HepG2 (cell line): Measurements from ENCODE around the gene SIVA1. TPM values are rescaled to one million over a fixed set of nuclear protein-coding genes. Genes with fewer than 3 reads are reported as not detected.
A peak's percentile ranks its signal among the peaks of the same experiment; 100 is the strongest.

ENCODE experiments used
- ESRRA ChIP-seq: sonication (generic); formaldehyde crosslinking; IDR thresholded peaks from 2 replicates; pipeline ENCODE4 v1.5.1; 2020; ENCODE audit warnings: mild to moderate bottlenecking, low read depth, missing genetic modification reagents
- KLF15 ChIP-seq: sonication (generic); formaldehyde crosslinking; IDR thresholded peaks from 2 replicates; pipeline ENCODE4 v1.8.1; 2023; ENCODE audit warnings: borderline replicate concordance, mild to moderate bottlenecking, inconsistent platforms, missing genetic modification reagents, mixed read lengths
- PRDM10 ChIP-seq: sonication (generic); formaldehyde crosslinking; IDR thresholded peaks from 2 replicates; pipeline ENCODE4 v1.4.0; 2020; ENCODE audit warnings: low read depth, missing genetic modification reagents
- SALL1 ChIP-seq: sonication (generic); formaldehyde crosslinking; IDR thresholded peaks from 2 replicates; pipeline ENCODE4 v1.8.0; 2022; ENCODE audit warnings: mild to moderate bottlenecking, missing genetic modification reagents
- SIN3A ChIP-seq: IDR thresholded peaks from 2 replicates; pipeline ENCODE4 v1.6.1; 2011; ENCODE audit warnings: low read depth, mild to moderate bottlenecking, control low read depth, low read length, borderline replicate concordance
- ZNF142 ChIP-seq: sonication (generic); formaldehyde crosslinking; IDR thresholded peaks from 2 replicates; pipeline ENCODE4 v1.4.0; 2020; ENCODE audit warnings: missing genetic modification reagents
- ZNF318 ChIP-seq: sonication (generic); formaldehyde crosslinking; IDR thresholded peaks from 2 replicates; pipeline ENCODE4 v1.4.0; 2020; ENCODE audit warnings: mild to moderate bottlenecking, missing genetic modification reagents
- ZNF546 ChIP-seq: sonication (generic); formaldehyde crosslinking; conservative IDR thresholded peaks from 2 replicates; pipeline ENCODE4 v1.8.1; 2023; ENCODE audit warnings: mild to moderate bottlenecking, missing genetic modification reagents
- ZNF780A ChIP-seq: sonication (generic); formaldehyde crosslinking; IDR thresholded peaks from 2 replicates; pipeline ENCODE4 v1.8.0; 2022; ENCODE audit warnings: mild to moderate bottlenecking, missing genetic modification reagents, moderate library complexity
- polyA plus RNA-seq, 8 experiments: library from polyadenylated mRNA; depleted of rRNA in 3 of 8; stranded (reverse) in 7 of 8; unstranded in 1 of 8; fragments of >200 nt; fragmentation: Illumina TruSeq in 4 of 8; extraction: Trizol in 4 of 8; gene quantifications; 2 replicates each; pipeline versions ENCODE4 v1.2.1 to v1.2.3, GENCODE V29; 2011 to 2016; ENCODE audit warnings: low read depth in 4 of 8, missing spikeins in 1 of 8, mixed read lengths in 1 of 8; ENCODE audit not compliant: insufficient read depth in 1 of 8
- total RNA-seq, 5 experiments: library from RNA; depleted of rRNA; stranded (reverse); fragments of >200 nt; fragmentation: Illumina TruSeq; extraction: Trizol; gene quantifications; 2 replicates each; pipeline ENCODE4 v1.2.3, GENCODE V29; 2016; ENCODE audit warnings: low read depth in 1 of 5

SIVA1 gene
- total and polyA plus RNA-seq, 2 of the 13 experiments (the other 11 are each of a cell fraction or from before 2014, with no cell fraction given) = 123 to 186 TPM

GRCh38 chr14:104734991-104735779, 17.8 kb upstream of the SIVA1 start (continued):
- peak; percentile 96 for TF ChIP-seq ZNF318 (CRISPR knock-in tag)
- TF ChIP-seq ZNF546 (CRISPR knock-in tag) = peak; percentile 80; the same call in 1 of the 2 replicates
- peak; percentile 84; the same call in 1 of the 2 replicates for TF ChIP-seq ESRRA (CRISPR knock-in tag)
- no peak for TF ChIP-seq ZNF780A (CRISPR knock-in tag)
- TF ChIP-seq PRDM10 (CRISPR knock-in tag) = peak; percentile 95
- TF ChIP-seq ZNF142 (CRISPR knock-in tag) = no peak
- no peak for TF ChIP-seq SIN3A
- peak; percentile 92 for TF ChIP-seq SALL1
- no peak; the same call in 1 of the 2 replicates for TF ChIP-seq KLF15 (CRISPR knock-in tag)
